Mononuclear cell (primary cell): Measurements from ENCODE around the gene MTM1. TPM values are rescaled to one million over a fixed set of nuclear protein-coding genes. Genes with fewer than 3 reads are reported as not detected.
A peak's percentile ranks its signal among the peaks of the same experiment; 100 is the strongest.

Experiments
- H3K27me3 ChIP-seq: 2 replicates; pipeline ENCODE4 v1.6.0; 2011; ENCODE audit warnings: low read length, control low read depth; ENCODE audit not compliant: insufficient read depth
- H3K4me1 ChIP-seq: 2 replicates; pipeline ENCODE4 v1.5.1; 2011; ENCODE audit warnings: mild to moderate bottlenecking, low read length, control low read depth; ENCODE audit not compliant: insufficient read depth
- H3K4me3 ChIP-seq: 2 replicates; pipeline ENCODE4 v1.5.1; 2011; ENCODE audit warnings: mild to moderate bottlenecking, low read length, moderate library complexity
- H3K9me3 ChIP-seq: 2 replicates; pipeline ENCODE4 v1.5.1; 2011; ENCODE audit warnings: low read depth, mild to moderate bottlenecking, control low read depth, low read length
- total RNA-seq: library from RNA; depleted of rRNA; stranded (reverse); fragments of >200 nt; gene quantifications from one replicate; pipeline ENCODE4 v1.2.3, GENCODE V29; 2012

MTM1 gene
- total RNA-seq, 1 donor = 21.8 TPM

DNA sequence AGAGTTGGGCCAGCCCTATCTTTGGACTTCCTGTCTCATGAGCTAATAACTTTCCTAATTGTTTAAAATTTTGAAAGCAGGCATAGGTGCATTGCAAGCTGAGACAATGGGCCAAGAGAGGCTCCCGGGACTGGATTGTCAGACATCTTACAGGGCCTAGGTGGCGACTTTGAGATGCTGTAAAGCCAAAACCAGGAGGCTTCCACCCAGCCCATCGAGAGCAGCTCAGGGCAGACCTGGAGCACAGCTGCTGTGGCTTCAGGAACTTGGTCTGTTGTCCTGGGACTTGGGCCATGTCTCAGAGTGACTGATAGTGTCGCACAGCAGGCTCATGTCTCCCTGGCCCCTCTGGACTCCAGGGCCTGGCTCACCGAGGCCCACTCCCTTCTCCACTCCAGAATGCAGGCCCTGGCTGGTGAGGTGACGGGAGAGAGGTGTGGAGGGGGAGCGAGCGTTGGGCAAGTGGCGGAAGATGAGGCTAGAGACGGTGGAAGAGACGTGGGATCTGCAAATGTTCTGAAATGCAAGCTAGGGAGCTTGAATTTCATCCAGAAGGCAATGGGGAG, 24.1 kb upstream of the MTM1 start:
- Histone ChIP-seq H3K9me3 (no peaks in the 10 kb centered on the region), H3K4me1 (peaks cover 33% of the 10 kb centered on the region), H3K4me3 (no peak overlapping the region), H3K27me3 (no peaks in the 10 kb centered on the region)

DNA sequence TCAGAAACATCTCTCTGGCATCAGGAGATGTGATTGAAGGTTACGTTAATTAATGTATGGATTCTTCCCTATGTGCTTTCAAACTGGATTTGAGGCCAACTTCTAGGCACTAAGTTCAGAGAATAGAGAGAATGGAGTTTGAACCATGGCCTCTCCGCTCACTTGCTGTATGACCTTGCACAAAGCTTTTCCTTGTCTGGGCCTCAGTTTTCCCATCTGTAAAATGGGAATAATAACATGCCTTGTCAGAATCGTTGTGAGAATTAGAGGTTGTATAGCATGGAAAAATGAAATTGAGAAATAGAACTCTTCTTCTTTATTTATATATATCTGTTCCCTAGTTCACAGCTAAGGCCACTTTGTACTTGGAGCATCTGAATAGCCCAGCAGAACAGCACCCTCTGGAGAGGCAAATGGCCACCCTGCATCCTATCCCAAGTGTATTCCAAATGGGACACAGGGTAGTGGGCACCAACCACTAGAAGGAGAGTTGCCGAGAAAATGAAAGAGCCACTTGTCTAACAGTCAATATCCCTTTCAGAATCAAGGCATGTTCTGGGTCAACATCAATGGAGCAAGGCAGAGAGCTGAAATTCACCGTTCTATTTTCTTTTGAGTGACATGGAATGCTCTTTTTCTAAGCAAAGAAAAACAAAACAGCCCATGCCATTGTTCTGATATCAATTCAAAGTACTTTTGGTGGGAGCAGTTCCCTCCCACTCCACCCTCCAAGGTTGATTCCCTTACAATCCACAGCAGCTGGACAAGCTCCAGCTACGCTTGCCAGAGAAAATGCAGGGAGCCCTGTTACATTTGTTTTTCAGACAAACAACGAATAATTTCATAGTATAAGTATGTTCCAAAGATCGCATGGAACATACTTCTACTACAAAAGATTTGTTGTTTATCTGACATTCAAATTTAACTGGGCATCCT, 23.3 kb upstream of the MTM1 start:
- Histone ChIP-seq H3K9me3 (no peaks in the 10 kb centered on the region), H3K4me3 (no peak overlapping the region), H3K4me1 (peaks cover 37% of the 10 kb centered on the region), H3K27me3 (no peaks in the 10 kb centered on the region)

DNA sequence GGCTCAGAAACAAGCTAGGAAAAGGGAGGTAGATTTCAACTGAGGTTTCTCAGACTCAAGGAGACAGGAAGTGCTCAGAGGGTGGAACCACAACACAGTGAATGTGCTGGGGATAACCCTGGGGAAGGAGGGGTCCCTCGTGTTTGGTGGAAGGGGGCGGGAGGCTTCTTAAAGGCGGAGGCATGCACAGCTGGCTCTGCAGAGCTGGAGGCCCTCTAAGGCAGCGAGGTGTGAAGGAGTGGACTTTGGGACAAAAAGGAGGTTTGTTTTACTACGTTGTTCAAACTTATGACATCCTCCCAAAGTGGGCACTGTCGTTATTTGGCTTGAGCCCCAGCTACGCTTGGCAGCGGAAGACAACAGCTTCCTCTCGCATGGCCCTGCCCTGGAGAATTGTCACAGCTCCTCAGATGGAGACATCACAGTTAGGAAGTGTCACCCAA, 21.7 kb upstream of the MTM1 start:
- Histone ChIP-seq H3K4me1 (peaks cover 37% of the 10 kb centered on the region), H3K27me3 (no peaks in the 10 kb centered on the region), H3K4me3 (no peak overlapping the region), H3K9me3 (no peaks in the 10 kb centered on the region)

DNA sequence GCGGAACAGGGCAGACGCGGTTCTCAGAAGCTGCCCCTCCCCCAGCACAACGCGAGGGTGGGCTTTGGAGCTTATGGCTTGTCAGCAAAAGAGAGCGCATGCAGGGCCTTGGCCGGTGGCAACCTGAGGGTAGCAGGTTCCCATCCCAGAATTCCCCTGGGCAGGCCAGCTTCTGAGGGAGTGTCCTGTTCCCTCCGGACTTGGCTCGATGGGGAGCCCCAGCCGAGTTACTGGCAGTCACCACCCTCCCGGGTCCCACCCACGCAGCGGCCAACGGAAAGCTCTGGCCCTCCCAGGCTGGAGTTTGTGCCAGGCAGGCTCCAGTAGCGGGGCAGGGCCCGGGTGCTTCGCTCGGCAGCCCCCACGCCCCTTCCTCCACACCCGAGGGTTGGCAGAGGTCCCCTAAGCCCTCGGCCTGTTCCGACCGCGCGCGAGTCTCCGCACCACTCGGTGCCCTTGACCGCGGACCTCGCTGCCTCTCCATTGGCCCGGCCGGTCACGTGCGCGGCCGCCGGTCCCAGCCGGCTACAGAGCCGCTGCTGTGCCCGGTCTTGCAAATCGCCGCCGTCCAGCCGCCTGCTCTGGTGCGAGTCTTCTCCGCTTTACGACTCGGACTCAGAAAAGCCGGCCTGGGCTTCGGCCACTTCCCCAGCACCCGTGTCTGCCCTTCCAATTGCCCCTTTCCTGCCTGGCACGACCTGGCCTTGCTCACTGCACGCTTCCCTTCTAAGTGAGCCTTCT, 20.9 kb upstream of the MTM1 start:
- Histone ChIP-seq H3K4me1 (peaks cover 37% of the 10 kb centered on the region), H3K27me3 (no peaks in the 10 kb centered on the region), H3K4me3 (peak overlapping the region; percentile 20), H3K9me3 (no peaks in the 10 kb centered on the region)

DNA sequence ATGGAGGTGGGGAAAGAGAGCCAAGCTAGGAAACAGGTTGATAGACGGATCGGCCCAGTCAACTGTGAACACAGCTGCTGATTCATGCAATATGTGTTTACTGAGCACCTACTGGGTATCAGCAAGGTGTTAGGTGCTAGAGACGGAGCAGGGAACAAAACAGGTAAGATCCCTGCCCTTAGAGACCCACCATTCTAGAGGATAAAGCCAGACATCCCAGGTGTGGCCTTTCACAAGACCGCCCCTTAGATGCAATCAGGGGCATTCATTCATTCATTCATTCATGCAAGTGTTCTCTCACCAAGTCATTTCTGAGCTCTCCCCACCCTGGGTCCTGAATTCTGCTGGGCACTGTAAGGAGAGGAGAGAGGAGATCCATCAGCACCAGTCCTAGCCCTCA, 20.2 kb upstream of the MTM1 start:
- H3K4me3 ChIP-seq = peak overlapping the region; percentile 20
- H3K27me3 ChIP-seq = no peaks in the 10 kb centered on the region
- peaks cover 37% of the 10 kb centered on the region for H3K4me1 ChIP-seq
- no peaks in the 10 kb centered on the region for H3K9me3 ChIP-seq

DNA sequence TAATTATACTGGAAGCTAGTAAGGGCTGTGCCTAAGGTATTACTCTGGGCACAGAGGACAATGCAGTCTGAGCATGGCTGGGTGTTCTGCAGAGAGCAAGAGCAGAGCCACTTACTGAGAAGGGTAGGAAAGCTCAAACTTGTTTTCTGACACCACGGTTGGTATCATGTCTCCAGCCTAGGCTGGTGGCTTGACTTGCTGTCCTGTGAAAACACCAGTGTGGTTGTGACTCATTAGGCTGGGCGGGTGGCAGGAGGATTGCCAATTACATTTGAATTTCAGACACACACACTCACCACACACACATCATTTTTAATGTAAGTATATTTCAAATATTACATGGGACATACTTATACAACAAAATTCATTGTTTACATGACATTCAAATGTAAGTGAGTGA, 19.7 kb upstream of the MTM1 start:
- Histone ChIP-seq H3K4me3 (no peak overlapping the region), H3K27me3 (no peaks in the 10 kb centered on the region)

DNA sequence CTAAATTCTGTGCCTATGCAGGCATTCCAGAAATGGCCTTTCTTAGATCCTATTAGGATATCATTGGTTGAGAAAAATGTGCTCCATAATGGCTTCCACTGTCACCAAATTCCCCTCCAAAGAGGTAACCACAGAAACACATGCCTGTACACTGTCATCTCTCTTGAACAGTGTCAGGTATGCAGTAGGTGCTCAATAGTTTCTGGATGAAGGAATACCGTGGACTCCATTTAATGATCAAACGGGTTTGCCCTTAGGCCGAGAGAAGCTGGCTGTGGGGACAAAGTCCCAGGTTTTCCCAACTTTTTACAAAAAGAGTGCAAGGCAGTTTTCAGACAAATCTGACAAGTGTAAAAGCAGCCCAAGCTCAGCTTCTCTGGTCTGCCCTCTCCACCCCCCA, 16.5 kb upstream of the MTM1 start:
- Histone ChIP-seq H3K4me3 (no peak overlapping the region), H3K9me3 (no peaks in the 10 kb centered on the region), H3K4me1 (peaks cover 26% of the 10 kb centered on the region), H3K27me3 (no peaks in the 10 kb centered on the region)

More for the DNA sequence above, 19.7 kb upstream of the MTM1 start:
- peaks cover 37% of the 10 kb centered on the region for H3K4me1 ChIP-seq
- no peaks in the 10 kb centered on the region for H3K9me3 ChIP-seq

DNA sequence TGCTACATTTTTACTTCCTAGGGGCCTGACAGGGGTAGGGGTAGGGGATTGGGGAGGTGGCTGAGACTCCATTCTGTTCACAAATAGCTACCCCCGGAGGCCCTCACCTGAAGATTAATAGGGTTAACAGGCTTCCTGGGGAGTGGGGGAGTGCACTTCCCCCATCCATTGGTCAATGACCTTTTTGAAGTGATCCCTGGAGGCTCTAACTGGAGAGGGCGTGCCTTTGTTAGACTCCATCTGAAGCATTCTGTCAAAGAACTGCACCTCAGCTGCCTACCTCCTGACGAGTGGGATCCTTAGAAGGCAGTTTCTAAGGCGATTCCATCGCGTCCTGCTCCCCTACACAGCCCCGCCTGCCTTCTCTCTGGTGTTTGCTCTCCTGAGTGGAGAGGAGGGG, 10.0 kb upstream of the MTM1 start:
- H3K4me3 ChIP-seq = no peak overlapping the region
- H3K4me1 ChIP-seq = no peaks in the 10 kb centered on the region
- no peaks in the 10 kb centered on the region for H3K9me3 ChIP-seq
- H3K27me3 ChIP-seq = no peaks in the 10 kb centered on the region

DNA sequence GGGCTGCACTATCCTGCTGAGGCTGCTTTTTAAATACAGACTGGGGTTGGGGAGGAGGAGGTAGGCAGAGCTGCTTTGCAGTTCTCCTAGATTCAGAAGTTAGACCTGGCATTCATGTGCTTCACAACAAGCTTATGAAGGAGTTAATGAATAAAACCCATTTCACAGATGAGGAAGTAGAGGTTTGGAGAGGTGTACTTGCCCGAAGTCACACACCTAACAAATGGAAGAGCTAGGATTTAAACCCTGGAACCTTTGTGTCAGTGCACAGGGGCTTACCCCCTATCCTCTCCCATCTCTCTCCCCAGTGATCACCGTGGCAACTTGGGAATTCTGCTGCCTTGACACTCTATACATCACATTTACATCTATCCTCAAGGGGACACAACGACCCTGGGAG, 3.6 kb upstream of the MTM1 start:
- Histone ChIP-seq H3K9me3 (no peaks in the 10 kb centered on the region), H3K4me3 (no peak overlapping the region), H3K27me3 (no peaks in the 10 kb centered on the region), H3K4me1 (peaks cover 11% of the 10 kb centered on the region)

DNA sequence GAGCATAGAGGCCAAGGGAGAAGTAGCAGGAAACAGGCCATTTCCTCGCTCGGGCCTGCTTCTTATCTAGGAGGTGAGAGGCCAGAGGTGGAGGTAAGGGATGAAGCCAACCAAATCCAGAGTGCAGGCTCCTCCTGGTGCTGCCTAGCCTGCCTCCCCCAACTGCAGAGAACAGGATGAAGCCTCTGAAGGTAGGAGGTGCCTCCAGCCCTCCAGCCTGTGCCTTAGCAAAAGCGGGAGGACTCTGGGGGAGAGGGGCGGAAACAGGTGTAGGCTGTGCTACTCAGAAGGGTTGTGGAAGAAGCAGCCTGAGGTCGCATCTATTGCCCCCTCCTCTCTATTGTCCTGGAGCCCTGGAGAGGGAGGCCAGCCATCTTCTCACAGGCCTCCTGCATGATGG, 2.9 kb upstream of the MTM1 start:
- Histone ChIP-seq H3K4me1 (peaks cover 19% of the 10 kb centered on the region), H3K9me3 (no peaks in the 10 kb centered on the region), H3K27me3 (no peaks in the 10 kb centered on the region), H3K4me3 (no peak overlapping the region)

DNA sequence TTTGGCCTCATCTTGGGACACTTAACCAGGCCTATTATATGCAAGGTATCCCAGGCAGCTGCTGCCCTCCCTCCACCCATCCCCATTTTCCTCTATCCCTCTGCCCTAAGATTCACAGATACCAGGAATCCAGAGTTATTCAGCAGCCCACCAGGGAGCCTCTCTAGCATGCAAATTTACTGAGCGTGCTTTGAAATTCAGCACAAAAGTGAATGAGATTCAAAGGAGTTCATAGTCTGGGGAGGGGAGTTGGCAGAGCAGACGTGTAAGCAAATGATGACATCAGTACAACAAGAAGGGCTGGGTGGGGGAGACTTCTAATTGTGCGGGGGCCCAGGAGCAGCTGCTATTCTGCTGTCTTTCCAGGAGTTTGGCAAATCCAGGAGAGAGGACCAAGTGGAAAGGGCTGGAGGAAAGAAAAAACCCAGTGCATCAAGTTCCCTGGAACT, 1.7 kb upstream of the MTM1 start:
- Histone ChIP-seq H3K9me3 (no peaks in the 10 kb centered on the region), H3K27me3 (no peaks in the 10 kb centered on the region), H3K4me1 (peaks cover 26% of the 10 kb centered on the region), H3K4me3 (no peak overlapping the region)

DNA sequence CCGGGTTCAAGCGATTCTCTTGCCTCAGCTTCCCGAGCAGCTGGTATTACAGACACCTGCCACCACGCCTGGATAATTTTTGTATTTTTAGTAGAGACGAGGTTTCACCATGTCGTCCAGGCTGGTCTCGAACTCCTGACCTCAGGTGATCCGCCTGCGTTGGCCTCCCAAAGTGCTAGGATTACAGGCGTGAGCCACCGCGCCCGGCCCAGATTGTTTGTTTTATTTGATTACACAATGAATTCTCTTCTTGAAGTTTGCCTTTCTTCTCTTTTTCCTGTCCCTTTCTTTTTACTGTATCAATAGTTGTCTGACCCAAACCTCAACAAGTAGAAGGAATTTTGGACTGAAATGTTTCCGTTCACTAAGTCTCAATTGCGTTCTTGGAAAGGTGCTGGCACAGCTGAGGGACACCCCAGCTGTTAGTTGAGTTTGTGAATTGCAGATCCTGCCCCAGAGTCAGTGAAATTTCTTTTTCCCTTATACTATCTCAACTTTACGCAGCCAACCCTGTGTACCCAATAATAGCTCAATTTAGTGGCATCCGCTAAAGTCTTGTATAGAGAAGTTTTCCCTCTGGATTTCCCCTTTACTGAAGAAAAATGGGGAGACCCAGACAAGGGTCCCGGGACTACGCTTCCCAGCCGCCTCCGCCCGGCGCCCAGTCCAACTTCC, 639 bp upstream of the MTM1 start:
- no peaks in the 10 kb centered on the region for H3K27me3 ChIP-seq
- H3K4me3 ChIP-seq = no peak overlapping the region
- H3K9me3 ChIP-seq = no peaks in the 10 kb centered on the region
- H3K4me1 ChIP-seq = peaks cover 36% of the 10 kb centered on the region

DNA sequence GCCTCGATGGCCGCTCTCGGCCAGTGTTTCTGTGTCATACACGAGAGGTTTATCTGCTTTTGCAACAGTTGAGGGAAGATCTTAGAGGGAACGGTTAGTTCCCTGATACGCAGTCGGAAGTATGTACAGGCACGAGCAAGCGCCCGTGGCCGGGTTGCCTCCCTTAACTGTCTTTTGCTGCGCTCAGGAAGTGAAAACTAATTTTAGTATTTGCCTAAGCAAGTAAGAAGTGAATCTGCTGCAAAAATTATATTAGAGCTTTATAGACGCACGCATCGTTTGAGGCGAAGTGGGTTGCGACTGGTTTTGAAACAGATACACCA, 695 bp downstream of the MTM1 start:
- Histone ChIP-seq H3K9me3 (no peaks in the 10 kb centered on the region), H3K4me3 (peak overlapping the region; percentile 61), H3K4me1 (peaks cover 48% of the 10 kb centered on the region), H3K27me3 (no peaks in the 10 kb centered on the region)

DNA sequence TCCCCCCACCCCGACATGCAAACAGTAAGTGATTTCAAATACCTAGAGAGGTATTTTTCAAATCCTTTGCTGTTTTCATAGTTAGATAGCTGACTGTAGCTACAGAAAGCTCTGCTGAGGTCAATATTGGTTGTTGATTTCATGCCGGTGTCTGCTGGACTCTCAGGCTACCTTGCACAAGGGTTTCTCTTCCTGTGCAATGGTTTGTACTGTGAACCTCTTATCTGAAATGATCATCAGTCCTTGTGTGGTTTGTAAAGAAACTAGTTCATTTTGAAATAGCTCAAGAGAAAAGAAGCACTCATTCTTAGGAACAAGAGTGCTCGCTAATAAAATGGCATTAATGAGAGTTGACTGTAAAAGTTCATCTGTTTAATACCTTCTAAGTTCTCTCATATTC, 2.1 kb downstream of the MTM1 start:
- Histone ChIP-seq H3K4me1 (peaks cover 62% of the 10 kb centered on the region), H3K4me3 (peak overlapping the region; percentile 12)

DNA sequence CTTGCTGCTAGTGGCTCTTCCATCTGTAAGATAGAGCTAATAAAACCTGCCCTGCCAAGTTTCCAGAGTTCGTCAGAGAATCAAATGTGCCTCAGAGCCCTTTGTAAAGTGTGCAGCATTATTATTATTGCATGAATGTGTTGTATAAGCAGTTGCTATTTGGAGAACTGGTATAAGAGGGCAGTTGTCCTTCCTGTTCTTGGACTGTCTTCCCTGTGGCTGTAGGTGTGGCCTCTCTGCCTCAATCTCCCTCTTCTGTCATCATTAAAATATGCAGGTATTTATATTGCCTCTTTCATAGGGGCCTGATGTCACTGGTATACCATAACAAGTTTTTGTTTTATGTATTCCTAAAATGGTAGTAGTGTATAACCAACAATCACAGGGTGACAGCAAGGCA, 3.8 kb downstream of the MTM1 start:
- H3K4me3 ChIP-seq = no peak overlapping the region
- H3K9me3 ChIP-seq = no peaks in the 10 kb centered on the region
- H3K4me1 ChIP-seq = peaks cover 66% of the 10 kb centered on the region
- H3K27me3 ChIP-seq = no peaks in the 10 kb centered on the region

More for the DNA sequence above, 2.1 kb downstream of the MTM1 start:
- no peaks in the 10 kb centered on the region for H3K27me3 ChIP-seq
- no peaks in the 10 kb centered on the region for H3K9me3 ChIP-seq
